Panc1 (cell line): ENCODE data around the gene MAD1L1. TPM values are rescaled to one million over a fixed set of nuclear protein-coding genes. Genes with fewer than 3 reads are reported as not detected.

Experiments
- ATAC-seq: fragments of 200-7000 bp; cut with Tn5 transposase; 2 replicates; pipeline ENCODE4 v1.9.1; 2020; ENCODE audit warnings: mild to moderate bottlenecking, moderate library complexity
- BruUV-seq: library from RNA; stranded (reverse); fragments of 400-500 nt; replicated peaks from 2 replicates; lab custom pipeline; 2021; lab: Mats Ljungman, UMichigan
- CTCF ChIA-PET: fragments of 300-600 bp; sonication (Branson Sonifier 250); formaldehyde crosslinking; loops from one replicate; lab custom pipeline; 2022; ENCODE audit warnings: antibody characterized with exemption; lab: Charles Lee
- POLR2A ChIA-PET: fragments of 300-600 bp; sonication (Branson Sonifier 250); formaldehyde crosslinking; loops from one replicate; lab custom pipeline; 2022; ENCODE audit warnings: antibody characterized with exemption; lab: Charles Lee
- DNase-seq: peaks from one replicate; pipeline ENCODE4 v3.0.0-alpha.2; 2010; ENCODE audit warnings: low read depth, low spot score
- H3K27ac ChIP-seq: 2 replicates; pipeline ENCODE4 v1.5.1; 2011; ENCODE audit warnings: mild to moderate bottlenecking, low read length, inconsistent platforms
- H3K27me3 ChIP-seq: fragments of 200-500 bp; sonication (Bioruptor generic); 2 replicates; pipeline ENCODE4 v1.6.0; 2014; ENCODE audit warnings: low read length, inconsistent platforms; ENCODE audit not compliant: control insufficient read depth, insufficient read depth
- H3K36me3 ChIP-seq: fragments of 200-500 bp; sonication (Bioruptor generic); 2 replicates; pipeline ENCODE4 v1.5.1; 2014; ENCODE audit warnings: inconsistent platforms, mild to moderate bottlenecking, low read length, moderate library complexity; ENCODE audit not compliant: control insufficient read depth, insufficient read depth
- H3K4me1 ChIP-seq: 2 replicates; pipeline ENCODE4 v1.5.1; 2011; ENCODE audit warnings: inconsistent platforms, mild to moderate bottlenecking, low read length, moderate library complexity; ENCODE audit not compliant: control insufficient read depth, insufficient read depth
- H3K4me3 ChIP-seq, 2 experiments: 2 replicates each; pipeline ENCODE4 v1.5.1; 2011 to 2012; ENCODE audit warnings: low read depth in 2 of 2, low read length in 2 of 2, mild to moderate bottlenecking in 2 of 2, inconsistent platforms in 1 of 2, moderate library complexity in 1 of 2
- H3K9me3 ChIP-seq: fragments of 200-500 bp; sonication (Bioruptor generic); 2 replicates; pipeline ENCODE4 v1.5.1; 2014; ENCODE audit warnings: low read depth, mild to moderate bottlenecking, inconsistent platforms, low read length, moderate library complexity; ENCODE audit not compliant: control insufficient read depth, insufficient read depth
- POLR2AphosphoS5 ChIP-seq: IDR thresholded peaks from 2 replicates; pipeline ENCODE4 v1.6.1; 2012; ENCODE audit warnings: mild to moderate bottlenecking, low read depth, low read length, moderate library complexity
- SIN3A ChIP-seq: IDR thresholded peaks from 2 replicates; pipeline ENCODE4 v1.6.1; 2012; ENCODE audit warnings: low read depth, mild to moderate bottlenecking, low read length, moderate library complexity, borderline replicate concordance; ENCODE audit not compliant: insufficient read depth
- TCF7L2 ChIP-seq: IDR thresholded peaks from 2 replicates; pipeline ENCODE4 v1.6.1; 2011; ENCODE audit warnings: mild to moderate bottlenecking, low read depth, low read length, inconsistent platforms
- in situ Hi-C: cut with HindIII; loops from 2 replicates; pipeline ENCODE4 v1.10.0; 2016; ENCODE audit warnings: low sequenced_read_pairs, low pct_unique_long_range_greater_than_20kb
- intact Hi-C: fragments of 100-400 bp; cut with micrococcal nuclease; formaldehyde crosslinking; loops from one replicate; pipeline ENCODE4 v1.10.0; 2022; ENCODE audit not compliant: unreplicated experiment
- total RNA-seq: library from RNA; stranded (reverse); gene quantifications from one replicate; pipeline ENCODE4 v1.2.1, GENCODE V29; 2021; ENCODE audit not compliant: unreplicated experiment
- TF ChIP-seq, protein P1 (sequence below): fragments of 450-650 bp; IDR thresholded peaks from 2 replicates; pipeline ENCODE4 v1.5.1; 2017; ENCODE audit warnings: mild to moderate bottlenecking
- TF ChIP-seq, protein P2 (sequence below), 2 experiments: IDR thresholded peaks; 2 replicates each; pipeline ENCODE4 v1.6.1; 2011 to 2012; ENCODE audit warnings: low read depth in 2 of 2, control low read depth in 1 of 2, low read length in 1 of 2, mild to moderate bottlenecking in 1 of 2, moderate library complexity in 1 of 2; ENCODE audit not compliant: insufficient read depth in 1 of 2

Gene MAD1L1
- total RNA-seq, 1 experiment from 2014 or later, result 70.8 TPM

DNA sequence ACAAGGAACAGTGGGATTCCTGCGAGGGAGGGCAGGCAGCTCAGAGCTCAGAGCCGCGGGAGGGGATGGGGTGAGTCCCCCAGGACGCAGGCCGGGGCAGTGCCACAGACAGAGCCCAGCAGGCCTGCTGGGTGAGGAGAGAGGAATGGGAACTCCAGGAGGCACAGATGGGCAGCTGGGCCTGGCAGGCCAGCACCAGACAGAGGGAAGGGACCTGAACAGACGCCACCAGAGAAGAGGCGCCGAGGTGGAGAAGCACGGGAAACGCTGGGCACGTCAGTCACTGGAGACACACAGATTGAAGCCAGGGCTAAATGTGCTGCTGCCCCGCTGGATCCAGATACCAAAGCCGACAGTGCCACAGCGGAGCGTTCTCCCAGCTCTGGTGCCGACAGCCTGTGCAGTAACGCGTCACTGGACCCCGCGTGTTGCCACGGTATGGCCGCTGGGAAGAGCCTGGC, 225.8 kb downstream of the MAD1L1 start:
- intact Hi-C loops, result no loop called here
- POLR2A ChIA-PET, result no interaction called here
- no peaks in the 10 kb centered on the region for H3K4me1 ChIP-seq
- H3K27ac ChIP-seq, result no peak overlapping the region
- no peak for ATAC-seq
- H3K27me3 ChIP-seq, result no peaks in the 10 kb centered on the region
- CTCF ChIA-PET, result no interaction called here
- H3K36me3 ChIP-seq, result no peaks in the 10 kb centered on the region
- in situ Hi-C loops, result no loop called here
- no peaks in the 10 kb centered on the region for H3K9me3 ChIP-seq
- TF ChIP-seq, protein P1, sequence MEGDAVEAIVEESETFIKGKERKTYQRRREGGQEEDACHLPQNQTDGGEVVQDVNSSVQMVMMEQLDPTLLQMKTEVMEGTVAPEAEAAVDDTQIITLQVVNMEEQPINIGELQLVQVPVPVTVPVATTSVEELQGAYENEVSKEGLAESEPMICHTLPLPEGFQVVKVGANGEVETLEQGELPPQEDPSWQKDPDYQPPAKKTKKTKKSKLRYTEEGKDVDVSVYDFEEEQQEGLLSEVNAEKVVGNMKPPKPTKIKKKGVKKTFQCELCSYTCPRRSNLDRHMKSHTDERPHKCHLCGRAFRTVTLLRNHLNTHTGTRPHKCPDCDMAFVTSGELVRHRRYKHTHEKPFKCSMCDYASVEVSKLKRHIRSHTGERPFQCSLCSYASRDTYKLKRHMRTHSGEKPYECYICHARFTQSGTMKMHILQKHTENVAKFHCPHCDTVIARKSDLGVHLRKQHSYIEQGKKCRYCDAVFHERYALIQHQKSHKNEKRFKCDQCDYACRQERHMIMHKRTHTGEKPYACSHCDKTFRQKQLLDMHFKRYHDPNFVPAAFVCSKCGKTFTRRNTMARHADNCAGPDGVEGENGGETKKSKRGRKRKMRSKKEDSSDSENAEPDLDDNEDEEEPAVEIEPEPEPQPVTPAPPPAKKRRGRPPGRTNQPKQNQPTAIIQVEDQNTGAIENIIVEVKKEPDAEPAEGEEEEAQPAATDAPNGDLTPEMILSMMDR, result no peak
- TF ChIP-seq, protein P2, sequence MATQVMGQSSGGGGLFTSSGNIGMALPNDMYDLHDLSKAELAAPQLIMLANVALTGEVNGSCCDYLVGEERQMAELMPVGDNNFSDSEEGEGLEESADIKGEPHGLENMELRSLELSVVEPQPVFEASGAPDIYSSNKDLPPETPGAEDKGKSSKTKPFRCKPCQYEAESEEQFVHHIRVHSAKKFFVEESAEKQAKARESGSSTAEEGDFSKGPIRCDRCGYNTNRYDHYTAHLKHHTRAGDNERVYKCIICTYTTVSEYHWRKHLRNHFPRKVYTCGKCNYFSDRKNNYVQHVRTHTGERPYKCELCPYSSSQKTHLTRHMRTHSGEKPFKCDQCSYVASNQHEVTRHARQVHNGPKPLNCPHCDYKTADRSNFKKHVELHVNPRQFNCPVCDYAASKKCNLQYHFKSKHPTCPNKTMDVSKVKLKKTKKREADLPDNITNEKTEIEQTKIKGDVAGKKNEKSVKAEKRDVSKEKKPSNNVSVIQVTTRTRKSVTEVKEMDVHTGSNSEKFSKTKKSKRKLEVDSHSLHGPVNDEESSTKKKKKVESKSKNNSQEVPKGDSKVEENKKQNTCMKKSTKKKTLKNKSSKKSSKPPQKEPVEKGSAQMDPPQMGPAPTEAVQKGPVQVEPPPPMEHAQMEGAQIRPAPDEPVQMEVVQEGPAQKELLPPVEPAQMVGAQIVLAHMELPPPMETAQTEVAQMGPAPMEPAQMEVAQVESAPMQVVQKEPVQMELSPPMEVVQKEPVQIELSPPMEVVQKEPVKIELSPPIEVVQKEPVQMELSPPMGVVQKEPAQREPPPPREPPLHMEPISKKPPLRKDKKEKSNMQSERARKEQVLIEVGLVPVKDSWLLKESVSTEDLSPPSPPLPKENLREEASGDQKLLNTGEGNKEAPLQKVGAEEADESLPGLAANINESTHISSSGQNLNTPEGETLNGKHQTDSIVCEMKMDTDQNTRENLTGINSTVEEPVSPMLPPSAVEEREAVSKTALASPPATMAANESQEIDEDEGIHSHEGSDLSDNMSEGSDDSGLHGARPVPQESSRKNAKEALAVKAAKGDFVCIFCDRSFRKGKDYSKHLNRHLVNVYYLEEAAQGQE (IDR thresholded peaks at IDR 0.05; ENCODE audit: insufficient read depth in 1 of 2, low read depth in 2 of 2, low read length in 1 of 2), result no peak
- TF ChIP-seq TCF7L2 (no peak), POLR2AphosphoS5 (no peak), SIN3A (no peak)
- no peak for DNase-seq
- BruUV-seq, result no TSS peak
- H3K4me3 ChIP-seq, result no peak overlapping the region

DNA sequence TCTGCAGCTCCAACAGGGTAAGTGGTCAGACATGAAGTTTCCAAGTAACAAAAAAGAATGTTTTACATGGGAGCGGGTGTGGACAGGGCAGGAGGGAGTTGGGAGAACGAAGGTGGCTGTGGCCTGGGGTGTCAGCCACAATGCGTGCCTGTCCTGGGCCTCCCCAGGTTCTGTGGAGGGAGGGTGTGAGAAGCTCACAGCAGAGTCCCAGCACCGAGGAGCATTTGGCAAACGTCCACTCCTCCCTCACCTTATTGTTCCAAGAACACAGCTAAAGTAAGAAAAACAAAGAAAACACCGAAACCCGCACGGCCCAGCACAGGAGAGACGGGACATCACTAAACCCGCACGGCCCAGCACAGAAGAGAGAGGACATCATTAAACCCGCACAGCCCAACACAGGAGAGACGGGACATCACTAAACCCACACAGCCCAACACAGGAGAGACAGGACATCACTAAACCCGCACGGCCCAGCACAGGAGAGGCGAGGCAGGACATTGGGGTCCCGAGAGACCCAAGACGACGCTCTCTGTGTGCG, 226.4 kb downstream of the MAD1L1 start:
- Histone ChIP-seq H3K4me1 (no peaks in the 10 kb centered on the region), H3K27ac (no peak overlapping the region), H3K9me3 (no peaks in the 10 kb centered on the region), H3K27me3 (no peaks in the 10 kb centered on the region), H3K4me3 (no peak overlapping the region), H3K36me3 (no peaks in the 10 kb centered on the region)
- ChIA-PET CTCF (no interaction called here), POLR2A (no interaction called here)
- no peak for ATAC-seq
- intact Hi-C loops (no loop called here), in situ Hi-C loops (no loop called here)
- no peak for TF ChIP-seq TCF7L2
- no peak for TF ChIP-seq POLR2AphosphoS5
- BruUV-seq, result no TSS peak
- no peak for DNase-seq

DNA sequence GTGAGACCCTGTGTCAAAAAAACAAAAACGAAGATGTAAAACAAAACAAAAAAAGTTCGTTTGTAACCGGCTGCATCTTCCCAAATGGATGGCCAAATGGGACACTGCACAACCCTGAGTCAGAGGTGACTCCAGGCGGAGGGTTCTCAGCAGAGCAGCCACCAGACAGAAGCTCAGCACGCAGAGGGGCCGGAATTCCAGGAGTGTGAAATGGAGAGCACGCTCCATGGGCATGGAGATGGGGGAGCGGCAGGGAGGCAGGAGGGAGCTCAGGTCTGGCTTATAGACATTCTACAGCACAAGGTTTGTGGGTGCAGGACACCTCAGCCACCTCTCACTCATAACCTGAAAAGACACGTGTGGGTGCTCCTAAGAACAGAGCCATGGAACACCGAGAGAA, 227.0 kb downstream of the MAD1L1 start:
- intact Hi-C loops (no loop called here), in situ Hi-C loops (no loop called here)
- ChIA-PET POLR2A (no interaction called here), CTCF (no interaction called here)
- Histone ChIP-seq H3K27ac (no peak overlapping the region), H3K4me1 (no peaks in the 10 kb centered on the region), H3K4me3 (no peak overlapping the region), H3K9me3 (no peaks in the 10 kb centered on the region), H3K27me3 (no peaks in the 10 kb centered on the region), H3K36me3 (no peaks in the 10 kb centered on the region)
- BruUV-seq, result no TSS peak
- DNase-seq (no peak), ATAC-seq (no peak)
- no peak for TF ChIP-seq POLR2AphosphoS5
- TF ChIP-seq, protein P1, result no peak
- TF ChIP-seq, protein P2 (IDR thresholded peaks at IDR 0.05; ENCODE audit: insufficient read depth in 1 of 2, low read depth in 2 of 2, low read length in 1 of 2), result no peak
- TF ChIP-seq TCF7L2, result no peak
- TF ChIP-seq SIN3A, result no peak
